Measurements from ENCODE around the gene KCNJ1.

The KCNJ1 gene

GRCh38 chr11:128867277-128867676 lies at the start of gene KCNJ1:
Gene KCNJ1 (minus strand): TSS chr11:128867296. CDS start chr11:128840243, 27,053 bp downstream.
- Histone ChIP-seq H3K27ac (no peak within 1 kb of the TSS), H3K4me3 (no peak within 1 kb of the TSS)

- H3K27ac ChIP-seq, result no peak overlapping the region
Measured at GRCh38 chr11:128916681-128917080, 49.6 kb upstream of the KCNJ1 start.

GRCh38 chr11:128916037-128916572 lies 49.0 kb upstream of the KCNJ1 start:
- no peak overlapping the region for H3K27ac ChIP-seq
- H3K4me3 ChIP-seq, result no peak overlapping the region

More at GRCh38 chr11:128916681-128917080, 49.6 kb upstream of the KCNJ1 start:
- no peak overlapping the region for H3K4me3 ChIP-seq

- Histone ChIP-seq H3K4me3 (no peak overlapping the region), H3K27ac (peak overlapping the region in 10 of 21 experiments; percentile 15 to 62 (median 42))
Measured at GRCh38 chr11:128915149-128915521, 48.0 kb upstream of the KCNJ1 start.

- H3K27ac ChIP-seq, result peak overlapping the region in 10 of 21 experiments; percentile 15 to 62 (median 42)
- no peak overlapping the region for H3K4me3 ChIP-seq
Measured at GRCh38 chr11:128914216-128915148, 47.4 kb upstream of the KCNJ1 start.

- peak overlapping the region in 4 of 21 experiments; percentile 5 to 37 (median 30) for H3K27ac ChIP-seq
- no peak overlapping the region for H3K4me3 ChIP-seq
Measured at GRCh38 chr11:128913806-128914205, 46.7 kb upstream of the KCNJ1 start.

GRCh38 chr11:128911701-128912100 lies 44.6 kb upstream of the KCNJ1 start:
- H3K27ac ChIP-seq, result no peak overlapping the region

GRCh38 chr11:128911239-128911638 lies 44.1 kb upstream of the KCNJ1 start:
- no peak overlapping the region for H3K27ac ChIP-seq
- no peak overlapping the region for H3K4me3 ChIP-seq

More at GRCh38 chr11:128911701-128912100, 44.6 kb upstream of the KCNJ1 start:
- no peak overlapping the region for H3K4me3 ChIP-seq

GRCh38 chr11:128910576-128910975 lies 43.5 kb upstream of the KCNJ1 start:
- H3K4me3 ChIP-seq, result no peak overlapping the region
- H3K27ac ChIP-seq, result no peak overlapping the region

GRCh38 chr11:128909438-128910125 lies 42.5 kb upstream of the KCNJ1 start:
- Histone ChIP-seq H3K4me3 (no peak overlapping the region), H3K27ac (peak overlapping the region in 9 of 21 experiments; percentile 14 to 77 (median 51))

GRCh38 chr11:128908391-128909246 lies 41.5 kb upstream of the KCNJ1 start:
- peak overlapping the region in 3 of 7 experiments; percentile 3 to 6 (median 4) for H3K4me3 ChIP-seq
- peak overlapping the region in 13 of 21 experiments; percentile 3 to 77 (median 42) for H3K27ac ChIP-seq

- Histone ChIP-seq H3K27ac (peak overlapping the region in 7 of 21 experiments; percentile 14 to 77 (median 67)), H3K4me3 (no peak overlapping the region)
Measured at GRCh38 chr11:128907585-128907984, 40.5 kb upstream of the KCNJ1 start.

GRCh38 chr11:128906185-128907050 lies 39.3 kb upstream of the KCNJ1 start:
- H3K27ac ChIP-seq, result peak overlapping the region in 9 of 21 experiments; percentile 73 to 93 (median 82)
- H3K4me3 ChIP-seq, result peak overlapping the region in 2 of 7 experiments; percentile 43 to 45

GRCh38 chr11:128905345-128906184 lies 38.5 kb upstream of the KCNJ1 start:
- H3K27ac ChIP-seq, result peak overlapping the region in 20 of 21 experiments; percentile 9 to 93 (median 74)

GRCh38 chr11:128904656-128905344 lies 37.7 kb upstream of the KCNJ1 start:
- Histone ChIP-seq H3K27ac (peak overlapping the region in 20 of 21 experiments; percentile 9 to 93 (median 74)), H3K4me3 (peak overlapping the region; percentile 35 to 56 (median 45))

More at GRCh38 chr11:128905345-128906184, 38.5 kb upstream of the KCNJ1 start:
- H3K4me3 ChIP-seq, result peak overlapping the region; percentile 35 to 56 (median 45)

GRCh38 chr11:128904303-128904655 lies 37.2 kb upstream of the KCNJ1 start:
- Histone ChIP-seq H3K27ac (peak overlapping the region in 6 of 21 experiments; percentile 11 to 93 (median 84)), H3K4me3 (no peak overlapping the region)
